WTC11 (cell line): ENCODE measurements around the gene CTNNA1. TPM values are rescaled to one million over a fixed set of nuclear protein-coding genes. Genes with fewer than 3 reads are reported as not detected.

Experiments
- ATF3 ChIP-seq: sonication (generic); formaldehyde crosslinking; conservative IDR thresholded peaks from 2 replicates; pipeline ENCODE4 v1.8.1; 2022; ENCODE audit warnings: mild to moderate bottlenecking, missing genetic modification reagents
- E2F1 ChIP-seq: sonication (generic); formaldehyde crosslinking; IDR thresholded peaks from 2 replicates; pipeline ENCODE4 v1.8.0; 2022; ENCODE audit warnings: mild to moderate bottlenecking, missing genetic modification reagents
- E2F5 ChIP-seq: sonication (generic); formaldehyde crosslinking; IDR thresholded peaks from 2 replicates; pipeline ENCODE4 v1.8.1; 2022; ENCODE audit warnings: mild to moderate bottlenecking, moderate library complexity, missing genetic modification reagents
- IRF1 ChIP-seq: sonication (generic); formaldehyde crosslinking; IDR thresholded peaks from 2 replicates; pipeline ENCODE4 v1.8.0; 2023; ENCODE audit warnings: missing genetic modification reagents
- MLX ChIP-seq: sonication (generic); formaldehyde crosslinking; IDR thresholded peaks from 2 replicates; pipeline ENCODE4 v1.8.1; 2023; ENCODE audit warnings: mild to moderate bottlenecking, missing genetic modification reagents, moderate library complexity
- NR1H2 ChIP-seq: sonication (generic); formaldehyde crosslinking; IDR thresholded peaks from 2 replicates; pipeline ENCODE4 v1.9.0; 2021; ENCODE audit warnings: mild to moderate bottlenecking, moderate library complexity, missing genetic modification reagents
- NR3C1 ChIP-seq: sonication (generic); formaldehyde crosslinking; conservative IDR thresholded peaks from 2 replicates; pipeline ENCODE4 v1.8.1; 2023; ENCODE audit warnings: low read depth, mild to moderate bottlenecking, missing genetic modification reagents
- PRDM15 ChIP-seq: sonication (generic); formaldehyde crosslinking; IDR thresholded peaks from 2 replicates; pipeline ENCODE4 v1.8.0; 2022; ENCODE audit warnings: missing genetic modification reagents
- PRRX2 ChIP-seq: fragments of 250-450 bp; sonication (Bioruptor Pico); IDR thresholded peaks from 2 replicates; pipeline ENCODE4 v1.8.0; 2021; ENCODE audit warnings: mild to moderate bottlenecking
- RORB ChIP-seq: fragments of 250-450 bp; sonication (Bioruptor Pico); IDR thresholded peaks from 2 replicates; pipeline ENCODE4 v1.9.0; 2021; ENCODE audit warnings: mild to moderate bottlenecking
- SP1 ChIP-seq: sonication (generic); formaldehyde crosslinking; conservative IDR thresholded peaks from 2 replicates; pipeline ENCODE4 v1.8.1; 2022; ENCODE audit warnings: missing genetic modification reagents
- ZBTB21 ChIP-seq: sonication (generic); formaldehyde crosslinking; IDR thresholded peaks from 2 replicates; pipeline ENCODE4 v1.8.1; 2023; ENCODE audit warnings: mild to moderate bottlenecking, missing genetic modification reagents, borderline replicate concordance
- ZNF121 ChIP-seq: sonication (generic); formaldehyde crosslinking; IDR thresholded peaks from 2 replicates; pipeline ENCODE4 v1.8.0; 2023; ENCODE audit warnings: missing genetic modification reagents
- ZNF219 ChIP-seq: sonication (generic); formaldehyde crosslinking; IDR thresholded peaks from 2 replicates; pipeline ENCODE4 v1.8.0; 2023; ENCODE audit warnings: missing genetic modification reagents, mild to moderate bottlenecking, borderline replicate concordance
- ZNF532 ChIP-seq: fragments of 250-450 bp; sonication (Bioruptor Pico); IDR thresholded peaks from 2 replicates; pipeline ENCODE4 v1.9.0; 2021; ENCODE audit warnings: mild to moderate bottlenecking, borderline replicate concordance
- total RNA-seq: library from RNA; stranded (reverse); gene quantifications from 3 replicates; pipeline ENCODE4 v1.2.3, GENCODE V29; 2021

CTNNA1 gene
- total RNA-seq, 1 experiment from 2014 or later = 309 TPM

GRCh38 chr5:138753794-138754698 is 821 bp downstream of the CTNNA1 start (continued):
- TF ChIP-seq ZNF121 (CRISPR knock-in tag) (no peak), E2F5 (CRISPR knock-in tag) (0 out of 2 replicates have a peak, but pooled peaks have one; percentile 47), PRDM15 (CRISPR knock-in tag) (no peak), ZNF219 (CRISPR knock-in tag) (no peak), RORB (CRISPR knock-in tag) (no peak), ATF3 (no peak), MLX (CRISPR knock-in tag) (no peak), SP1 (CRISPR knock-in tag) (no peak), E2F1 (no peak), NR1H2 (CRISPR knock-in tag) (no peak), IRF1 (no peak), PRRX2 (CRISPR knock-in tag) (no peak), ZNF532 (CRISPR knock-in tag) (no peak), ZBTB21 (CRISPR knock-in tag) (no peak), NR3C1 (no peak)
- TF ChIP-seq, all 79 proteins: peak for 4
